PC-9 (cell line): ENCODE measurements around the gene SMIM9. TPM values are rescaled to one million over a fixed set of nuclear protein-coding genes. Genes with fewer than 3 reads are reported as not detected.

Source experiments
- BruUV-seq: library from RNA; stranded (reverse); fragments of 400-500 nt; replicated peaks from 2 replicates; lab custom pipeline; 2021; lab: Mats Ljungman, UMichigan
- CTCF ChIA-PET: fragments of 300-600 bp; sonication (Branson Sonifier 250); formaldehyde crosslinking; loops from one replicate; lab custom pipeline; 2022; ENCODE audit warnings: antibody characterized with exemption; lab: Charles Lee
- POLR2A ChIA-PET: fragments of 300-600 bp; sonication (Branson Sonifier 250); formaldehyde crosslinking; loops from one replicate; lab custom pipeline; 2022; ENCODE audit warnings: antibody characterized with exemption; ENCODE audit not compliant: unreplicated experiment; lab: Charles Lee
- DNase-seq, 2 experiments: peaks; one replicate each; pipeline versions ENCODE4 v3.0.0 to v3.0.0-alpha.2; 2015 to 2022; ENCODE audit warnings: mixed read lengths in 1 of 2
- H2AFZ ChIP-seq: fragments of 200-600 bp; sonication (generic); 2 replicates; pipeline ENCODE4 v1.8.1; 2017; ENCODE audit warnings: antibody characterized with exemption
- H3F3A ChIP-seq: fragments of 200-600 bp; sonication (generic); 2 replicates; pipeline ENCODE4 v1.8.1; 2017; ENCODE audit warnings: antibody characterized with exemption, mild to moderate bottlenecking, low read depth; ENCODE audit not compliant: insufficient read depth
- H3K27ac ChIP-seq: fragments of 200-600 bp; sonication (generic); 2 replicates; pipeline ENCODE4 v1.6.1; 2016; ENCODE audit warnings: mixed run types
- H3K27me3 ChIP-seq: fragments of 200-600 bp; sonication (generic); 2 replicates; pipeline ENCODE4 v1.6.1; 2016; ENCODE audit warnings: low read depth, mixed run types; ENCODE audit not compliant: insufficient read depth
- H3K36me3 ChIP-seq: fragments of 200-600 bp; sonication (generic); 2 replicates; pipeline ENCODE4 v1.6.1; 2016; ENCODE audit warnings: low read depth, mixed run types
- H3K4me1 ChIP-seq: fragments of 200-600 bp; sonication (generic); replicated peaks from 2 replicates; pipeline ENCODE4 v1.6.1; 2016; ENCODE audit warnings: mixed run types; ENCODE audit not compliant: insufficient read depth
- H3K4me2 ChIP-seq: fragments of 200-600 bp; sonication (generic); 2 replicates; pipeline ENCODE4 v1.6.1; 2017; ENCODE audit warnings: mixed run types
- H3K4me3 ChIP-seq: fragments of 200-600 bp; sonication (generic); 2 replicates; pipeline ENCODE4 v1.6.1; 2016; ENCODE audit warnings: mixed run types
- H3K79me2 ChIP-seq: fragments of 200-600 bp; sonication (generic); 2 replicates; pipeline ENCODE4 v1.6.1; 2017; ENCODE audit warnings: low read depth, mixed run types
- H3K9me2 ChIP-seq: fragments of 200-600 bp; sonication (generic); 2 replicates; pipeline ENCODE4 v1.8.1; 2017; ENCODE audit warnings: mild to moderate bottlenecking; ENCODE audit not compliant: insufficient read depth
- H3K9me3 ChIP-seq: fragments of 200-600 bp; sonication (generic); 2 replicates; pipeline ENCODE4 v1.8.1; 2016; ENCODE audit warnings: low read depth; ENCODE audit not compliant: insufficient read depth
- H4K20me1 ChIP-seq: fragments of 200-600 bp; sonication (generic); 2 replicates; pipeline ENCODE4 v1.8.1; 2017; ENCODE audit not compliant: insufficient read depth
- CTCF ChIP-seq: fragments of 200-600 bp; sonication (generic); conservative IDR thresholded peaks from 2 replicates; pipeline ENCODE4 v1.6.1; 2017; ENCODE audit warnings: mixed run types, antibody characterized with exemption, mild to moderate bottlenecking, moderate library complexity
- EZH2 ChIP-seq: fragments of 200-600 bp; sonication (generic); IDR thresholded peaks from 2 replicates; pipeline ENCODE4 v1.8.0; 2017; ENCODE audit warnings: antibody characterized with exemption, low read depth
- intact Hi-C: fragments of 100-400 bp; cut with micrococcal nuclease; formaldehyde crosslinking; loops from one replicate; pipeline ENCODE4 v1.10.0; 2022; ENCODE audit not compliant: unreplicated experiment
- total RNA-seq: library from RNA; stranded (reverse); gene quantifications from 2 replicates; pipeline ENCODE4 v1.2.3, GENCODE V29; 2021

SMIM9 gene
- total RNA-seq, 1 experiment from 2014 or later = not detected

- Histone ChIP-seq H3F3A (peaks cover 30% of the 10 kb centered on the region), H3K4me2 (no peak overlapping the region), H3K27me3 (no peaks in the 10 kb centered on the region), H3K36me3 (no peaks in the 10 kb centered on the region), H3K79me2 (no peaks in the 10 kb centered on the region), H3K27ac (no peak overlapping the region), H2AFZ (no peak overlapping the region), H3K4me1 (peaks cover 38% of the 10 kb centered on the region), H3K9me3 (no peaks in the 10 kb centered on the region), H3K9me2 (no peaks in the 10 kb centered on the region), H4K20me1 (no peaks in the 10 kb centered on the region), H3K4me3 (no peak overlapping the region)
- intact Hi-C loops = no loop called here
- POLR2A ChIA-PET = no interaction called here
- CTCF ChIA-PET = no interaction called here
- TF ChIP-seq EZH2 (no peak), CTCF (no peak)
- no TSS peak for BruUV-seq
- DNase-seq = no peak
Measured at GRCh38 chrX:154800478-154801210, 33.8 kb downstream of the SMIM9 start.

DNA sequence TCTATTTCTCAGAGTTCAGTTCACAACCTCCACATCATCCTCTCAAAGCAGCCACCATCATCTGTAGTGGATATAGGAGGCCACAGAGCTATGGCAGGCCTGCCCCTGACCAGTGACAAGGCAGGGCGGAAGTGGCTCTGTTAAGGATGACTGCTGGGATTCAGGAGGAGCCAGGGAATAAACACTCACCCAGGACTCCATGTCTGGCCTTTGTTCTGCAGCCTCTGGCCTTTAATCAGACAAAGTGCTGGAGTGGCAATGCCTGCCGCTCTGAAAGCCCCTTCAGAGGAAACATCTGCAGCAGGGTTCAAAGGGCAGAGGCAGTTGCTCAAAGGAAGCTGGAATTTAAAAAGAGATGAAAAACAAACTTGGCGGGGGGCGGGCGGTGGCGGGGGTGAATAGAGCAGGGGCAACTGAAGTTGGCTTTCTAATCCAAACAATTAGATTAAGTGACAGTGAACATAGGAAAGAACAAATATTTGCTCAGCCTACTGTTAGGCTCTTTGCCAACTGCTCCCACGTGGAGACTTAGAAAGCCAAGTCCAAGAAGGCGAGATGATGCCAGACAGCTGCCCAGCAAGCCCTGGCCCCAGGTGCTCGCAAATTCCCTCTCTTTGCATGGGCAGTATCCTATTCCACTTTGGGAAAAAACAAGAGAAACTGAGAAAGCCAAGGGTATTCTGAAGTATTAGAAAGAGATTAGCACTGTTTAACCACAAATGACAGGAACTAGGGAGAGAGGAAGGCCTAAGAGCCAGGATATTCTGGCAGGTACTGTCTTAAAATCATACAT is 34.7 kb downstream of the SMIM9 start:
- H3K79me2 ChIP-seq = no peaks in the 10 kb centered on the region
- BruUV-seq = no TSS peak
- DNase-seq = peak; percentile 31 to 56
- peak overlapping the region; percentile 47 for H3K4me2 ChIP-seq
- intact Hi-C loops = no loop called here
- H3K9me3 ChIP-seq = no peaks in the 10 kb centered on the region
- H4K20me1 ChIP-seq = no peaks in the 10 kb centered on the region
- H2AFZ ChIP-seq = no peak overlapping the region
- no peaks in the 10 kb centered on the region for H3K27me3 ChIP-seq
- CTCF ChIA-PET = no interaction called here
- peaks cover 38% of the 10 kb centered on the region for H3K4me1 ChIP-seq
- H3K4me3 ChIP-seq = no peak overlapping the region
- no peaks in the 10 kb centered on the region for H3K36me3 ChIP-seq
- H3F3A ChIP-seq = peaks cover 30% of the 10 kb centered on the region
- no peaks in the 10 kb centered on the region for H3K9me2 ChIP-seq
- TF ChIP-seq CTCF (no peak), EZH2 (no peak)
- POLR2A ChIA-PET = no interaction called here
- peak overlapping the region; percentile 64 for H3K27ac ChIP-seq

DNA sequence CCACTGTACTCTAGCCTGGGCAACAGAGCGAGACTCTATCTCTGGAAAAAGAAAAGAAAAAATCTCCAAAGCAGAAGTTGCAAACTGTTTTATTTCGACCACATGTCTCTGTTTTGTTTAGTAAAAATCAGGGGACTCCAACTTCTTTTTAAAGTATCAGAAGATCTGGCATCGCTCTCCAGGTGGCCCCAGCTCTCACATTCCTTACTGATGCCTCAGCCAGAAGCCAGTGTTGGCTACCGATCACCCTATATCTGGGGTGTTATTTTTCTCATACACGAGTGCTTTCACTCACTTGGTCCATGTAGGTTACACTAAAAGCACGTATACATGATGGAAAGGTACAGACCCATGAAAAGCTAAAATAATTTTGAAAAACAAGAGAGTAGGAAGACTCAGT is 37.5 kb downstream of the SMIM9 start:
- H4K20me1 ChIP-seq = no peaks in the 10 kb centered on the region
- H3F3A ChIP-seq = peaks cover 27% of the 10 kb centered on the region
- H3K4me3 ChIP-seq = no peak overlapping the region
- DNase-seq = peak in 1 of 2 experiments; percentile 22
- TF ChIP-seq CTCF (no peak), EZH2 (no peak)
- CTCF ChIA-PET = no interaction called here
- intact Hi-C loops = no loop called here
- H3K9me2 ChIP-seq = no peaks in the 10 kb centered on the region
- no peak overlapping the region for H3K27ac ChIP-seq
- H3K4me1 ChIP-seq = peaks cover 38% of the 10 kb centered on the region
- POLR2A ChIA-PET = interaction anchor here (0.6 kb wide), 1 partner anchor 196 kb away, joined by 12 read pairs; no protein-coding TSS in a partner anchor
- H3K36me3 ChIP-seq = no peaks in the 10 kb centered on the region
- no peaks in the 10 kb centered on the region for H3K79me2 ChIP-seq
- H3K9me3 ChIP-seq = no peaks in the 10 kb centered on the region
- H3K4me2 ChIP-seq = no peak overlapping the region
- no peaks in the 10 kb centered on the region for H3K27me3 ChIP-seq
- no TSS peak for BruUV-seq
- no peak overlapping the region for H2AFZ ChIP-seq
